ENCODE data around the gene CCSER2.

The CCSER2 gene

GRCh38 chr10:84551437-84552120, 223.2 kb downstream of the CCSER2 start:
- DNase-seq, result no peak

- DNase-seq, result no peak
Measured at GRCh38 chr10:84552478-84552877, 224.1 kb downstream of the CCSER2 start.

GRCh38 chr10:84562592-84562991, 234.2 kb downstream of the CCSER2 start:
- no peak for DNase-seq

GRCh38 chr10:84563355-84563754, 235.0 kb downstream of the CCSER2 start:
- DNase-seq, result no peak

GRCh38 chr10:84563868-84564267, 235.5 kb downstream of the CCSER2 start:
- no peak for DNase-seq

GRCh38 chr10:84565881-84566582, 237.6 kb downstream of the CCSER2 start:
- DNase-seq, result no peak

GRCh38 chr10:84567133-84567532, 238.7 kb downstream of the CCSER2 start:
- DNase-seq, result no peak

All from NCI-H1694 (cell line).